HepG2 (cell line): Measurements from ENCODE around the gene CTNND2. TPM values are rescaled to one million over a fixed set of nuclear protein-coding genes. Genes with fewer than 3 reads are reported as not detected.
A peak's percentile ranks its signal among the peaks of the same experiment; 100 is the strongest.

Experiments used
- ETV5 ChIP-seq: IDR thresholded peaks from 2 replicates; pipeline ENCODE4 v1.6.1; 2018; ENCODE audit warnings: missing biosample characterization, missing genetic modification reagents, inconsistent platforms, borderline replicate concordance
- KDM5A ChIP-seq: fragments of 200-600 bp; sonication (generic); IDR thresholded peaks from 2 replicates; pipeline ENCODE4 v1.7.0; 2018; ENCODE audit warnings: antibody characterized with exemption, mild to moderate bottlenecking, low read length, borderline replicate concordance
- MEIS1 ChIP-seq: sonication (generic); formaldehyde crosslinking; IDR thresholded peaks from 2 replicates; pipeline ENCODE4 v1.9.0; 2021; ENCODE audit warnings: mild to moderate bottlenecking, missing genetic modification reagents, moderate library complexity, borderline replicate concordance
- NFIC ChIP-seq: IDR thresholded peaks from 2 replicates; pipeline ENCODE4 v1.6.1; 2012; ENCODE audit warnings: mild to moderate bottlenecking, low read length, inconsistent platforms
- SMARCC2 ChIP-seq: fragments of 450-650 bp; IDR thresholded peaks from 2 replicates; pipeline ENCODE4 v1.6.1; 2017; ENCODE audit warnings: antibody characterized with exemption, mild to moderate bottlenecking
- SP1 ChIP-seq, 2 experiments: fragments of 450-650 bp in 1 of 2; sonication (generic) in 1 of 2; formaldehyde crosslinking in 1 of 2; IDR thresholded peaks; 2 replicates each; pipeline versions ENCODE4 v1.4.0 to v1.6.1; 2016 to 2020; ENCODE audit warnings: missing genetic modification reagents in 1 of 2
- YEATS2 ChIP-seq: sonication (generic); formaldehyde crosslinking; IDR thresholded peaks from 2 replicates; pipeline ENCODE4 v1.4.0; 2020; ENCODE audit warnings: missing genetic modification reagents, borderline replicate concordance
- ZNF557 ChIP-seq: sonication (generic); formaldehyde crosslinking; IDR thresholded peaks from 2 replicates; pipeline ENCODE4 v1.4.0; 2020; ENCODE audit warnings: missing genetic modification reagents
- ZNF713 ChIP-seq: sonication (generic); formaldehyde crosslinking; IDR thresholded peaks from 2 replicates; pipeline ENCODE4 v1.4.0; 2020; ENCODE audit warnings: mild to moderate bottlenecking, missing genetic modification reagents
- ZNF766 ChIP-seq: sonication (generic); formaldehyde crosslinking; IDR thresholded peaks from 2 replicates; pipeline ENCODE4 v1.5.0; 2020; ENCODE audit warnings: missing genetic modification reagents, borderline replicate concordance
- ZSCAN25 ChIP-seq: sonication (generic); formaldehyde crosslinking; IDR thresholded peaks from 2 replicates; pipeline ENCODE4 v1.8.0; 2022; ENCODE audit warnings: mild to moderate bottlenecking, missing genetic modification reagents
- polyA plus RNA-seq, 8 experiments: library from polyadenylated mRNA; depleted of rRNA in 3 of 8; stranded (reverse) in 7 of 8; unstranded in 1 of 8; fragments of >200 nt; fragmentation: Illumina TruSeq in 4 of 8; extraction: Trizol in 4 of 8; gene quantifications; 2 replicates each; pipeline versions ENCODE4 v1.2.1 to v1.2.3, GENCODE V29; 2011 to 2016; ENCODE audit warnings: low read depth in 4 of 8, missing spikeins in 1 of 8, mixed read lengths in 1 of 8; ENCODE audit not compliant: insufficient read depth in 1 of 8
- total RNA-seq, 5 experiments: library from RNA; depleted of rRNA; stranded (reverse); fragments of >200 nt; fragmentation: Illumina TruSeq; extraction: Trizol; gene quantifications; 2 replicates each; pipeline ENCODE4 v1.2.3, GENCODE V29; 2016; ENCODE audit warnings: low read depth in 1 of 5
- TF ChIP-seq, protein P1 (sequence below): sonication (generic); formaldehyde crosslinking; IDR thresholded peaks from 2 replicates; pipeline ENCODE4 v1.4.0; 2020; ENCODE audit warnings: mild to moderate bottlenecking, missing genetic modification reagents
- TF ChIP-seq, protein P2 (sequence below): sonication (generic); formaldehyde crosslinking; IDR thresholded peaks from 2 replicates; pipeline ENCODE4 v1.8.1; 2022; ENCODE audit warnings: low read depth, mild to moderate bottlenecking, missing genetic modification reagents
- TF ChIP-seq, protein P3 (sequence below): sonication (generic); formaldehyde crosslinking; IDR thresholded peaks from 2 replicates; pipeline ENCODE4 v1.5.1; 2020; ENCODE audit warnings: mild to moderate bottlenecking, missing genetic modification reagents, moderate library complexity
- TF ChIP-seq, protein P4 (sequence below): sonication (generic); formaldehyde crosslinking; IDR thresholded peaks from 2 replicates; pipeline ENCODE4 v1.4.0; 2020; ENCODE audit warnings: mild to moderate bottlenecking, missing genetic modification reagents
- TF ChIP-seq, protein P5 (sequence below): sonication (generic); formaldehyde crosslinking; IDR thresholded peaks from 2 replicates; pipeline ENCODE4 v1.4.0; 2020; ENCODE audit warnings: missing genetic modification reagents

CTNND2 gene
- total and polyA plus RNA-seq, 2 of the 13 experiments (the other 11 are each of a cell fraction or from before 2014, with no cell fraction given), result not detected

DNA sequence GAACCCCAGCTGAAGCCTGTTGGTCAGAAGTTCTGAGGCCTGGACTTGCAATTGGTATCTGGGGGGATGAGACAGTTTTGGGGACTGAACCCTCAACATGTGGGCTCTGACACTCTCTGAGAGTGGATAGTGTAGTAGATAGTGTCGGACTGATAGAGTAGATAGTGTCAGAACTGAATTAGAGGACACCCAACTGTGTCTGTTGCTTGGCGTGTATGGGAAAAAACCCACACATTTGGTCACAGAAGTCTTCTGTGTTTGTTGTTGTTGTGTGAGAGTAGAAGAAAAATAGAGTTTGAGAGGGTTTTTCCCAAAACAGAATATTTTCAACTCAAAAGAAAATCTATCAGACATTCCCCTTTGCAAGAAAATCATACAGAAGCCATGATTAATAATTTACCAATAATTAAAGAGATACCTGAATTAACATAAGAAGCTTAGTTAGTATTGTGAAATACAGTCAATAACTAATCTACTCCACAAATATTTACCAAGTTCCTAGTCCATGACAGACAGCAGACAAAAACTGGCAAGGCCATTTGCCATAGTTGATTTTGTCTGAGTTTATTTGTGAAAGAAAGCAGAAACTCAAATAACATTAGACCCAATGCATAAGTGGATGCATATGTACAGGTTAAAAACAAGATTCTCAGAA lies 170.9 kb downstream of the CTNND2 start (continued):
- TF ChIP-seq, protein P1, sequence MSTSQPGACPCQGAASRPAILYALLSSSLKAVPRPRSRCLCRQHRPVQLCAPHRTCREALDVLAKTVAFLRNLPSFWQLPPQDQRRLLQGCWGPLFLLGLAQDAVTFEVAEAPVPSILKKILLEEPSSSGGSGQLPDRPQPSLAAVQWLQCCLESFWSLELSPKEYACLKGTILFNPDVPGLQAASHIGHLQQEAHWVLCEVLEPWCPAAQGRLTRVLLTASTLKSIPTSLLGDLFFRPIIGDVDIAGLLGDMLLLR, result no peak
- no peak for TF ChIP-seq ZNF713 (CRISPR knock-in tag)
- no peak for TF ChIP-seq SMARCC2
- TF ChIP-seq KDM5A, result no peak
- TF ChIP-seq ZSCAN25 (CRISPR knock-in tag), result no peak
- TF ChIP-seq, protein P2, sequence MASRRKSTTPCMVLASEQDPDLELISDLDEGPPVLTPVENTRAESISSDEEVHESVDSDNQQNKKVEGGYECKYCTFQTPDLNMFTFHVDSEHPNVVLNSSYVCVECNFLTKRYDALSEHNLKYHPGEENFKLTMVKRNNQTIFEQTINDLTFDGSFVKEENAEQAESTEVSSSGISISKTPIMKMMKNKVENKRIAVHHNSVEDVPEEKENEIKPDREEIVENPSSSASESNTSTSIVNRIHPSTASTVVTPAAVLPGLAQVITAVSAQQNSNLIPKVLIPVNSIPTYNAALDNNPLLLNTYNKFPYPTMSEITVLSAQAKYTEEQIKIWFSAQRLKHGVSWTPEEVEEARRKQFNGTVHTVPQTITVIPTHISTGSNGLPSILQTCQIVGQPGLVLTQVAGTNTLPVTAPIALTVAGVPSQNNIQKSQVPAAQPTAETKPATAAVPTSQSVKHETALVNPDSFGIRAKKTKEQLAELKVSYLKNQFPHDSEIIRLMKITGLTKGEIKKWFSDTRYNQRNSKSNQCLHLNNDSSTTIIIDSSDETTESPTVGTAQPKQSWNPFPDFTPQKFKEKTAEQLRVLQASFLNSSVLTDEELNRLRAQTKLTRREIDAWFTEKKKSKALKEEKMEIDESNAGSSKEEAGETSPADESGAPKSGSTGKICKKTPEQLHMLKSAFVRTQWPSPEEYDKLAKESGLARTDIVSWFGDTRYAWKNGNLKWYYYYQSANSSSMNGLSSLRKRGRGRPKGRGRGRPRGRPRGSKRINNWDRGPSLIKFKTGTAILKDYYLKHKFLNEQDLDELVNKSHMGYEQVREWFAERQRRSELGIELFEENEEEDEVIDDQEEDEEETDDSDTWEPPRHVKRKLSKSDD, result no peak
- no peak for TF ChIP-seq ZNF766
- 0 out of 2 replicates have a peak, but pooled peaks have one; percentile 38 for TF ChIP-seq NFIC
- TF ChIP-seq ZNF557 (CRISPR knock-in tag), result no peak
- TF ChIP-seq ETV5 (CRISPR knock-in tag), result no peak
- TF ChIP-seq, protein P3, sequence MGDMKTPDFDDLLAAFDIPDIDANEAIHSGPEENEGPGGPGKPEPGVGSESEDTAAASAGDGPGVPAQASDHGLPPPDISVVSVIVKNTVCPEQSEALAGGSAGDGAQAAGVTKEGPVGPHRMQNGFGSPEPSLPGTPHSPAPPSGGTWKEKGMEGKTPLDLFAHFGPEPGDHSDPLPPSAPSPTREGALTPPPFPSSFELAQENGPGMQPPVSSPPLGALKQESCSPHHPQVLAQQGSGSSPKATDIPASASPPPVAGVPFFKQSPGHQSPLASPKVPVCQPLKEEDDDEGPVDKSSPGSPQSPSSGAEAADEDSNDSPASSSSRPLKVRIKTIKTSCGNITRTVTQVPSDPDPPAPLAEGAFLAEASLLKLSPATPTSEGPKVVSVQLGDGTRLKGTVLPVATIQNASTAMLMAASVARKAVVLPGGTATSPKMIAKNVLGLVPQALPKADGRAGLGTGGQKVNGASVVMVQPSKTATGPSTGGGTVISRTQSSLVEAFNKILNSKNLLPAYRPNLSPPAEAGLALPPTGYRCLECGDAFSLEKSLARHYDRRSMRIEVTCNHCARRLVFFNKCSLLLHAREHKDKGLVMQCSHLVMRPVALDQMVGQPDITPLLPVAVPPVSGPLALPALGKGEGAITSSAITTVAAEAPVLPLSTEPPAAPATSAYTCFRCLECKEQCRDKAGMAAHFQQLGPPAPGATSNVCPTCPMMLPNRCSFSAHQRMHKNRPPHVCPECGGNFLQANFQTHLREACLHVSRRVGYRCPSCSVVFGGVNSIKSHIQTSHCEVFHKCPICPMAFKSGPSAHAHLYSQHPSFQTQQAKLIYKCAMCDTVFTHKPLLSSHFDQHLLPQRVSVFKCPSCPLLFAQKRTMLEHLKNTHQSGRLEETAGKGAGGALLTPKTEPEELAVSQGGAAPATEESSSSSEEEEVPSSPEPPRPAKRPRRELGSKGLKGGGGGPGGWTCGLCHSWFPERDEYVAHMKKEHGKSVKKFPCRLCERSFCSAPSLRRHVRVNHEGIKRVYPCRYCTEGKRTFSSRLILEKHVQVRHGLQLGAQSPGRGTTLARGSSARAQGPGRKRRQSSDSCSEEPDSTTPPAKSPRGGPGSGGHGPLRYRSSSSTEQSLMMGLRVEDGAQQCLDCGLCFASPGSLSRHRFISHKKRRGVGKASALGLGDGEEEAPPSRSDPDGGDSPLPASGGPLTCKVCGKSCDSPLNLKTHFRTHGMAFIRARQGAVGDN (CRISPR knock-in tag), result no peak
- TF ChIP-seq, protein P4, sequence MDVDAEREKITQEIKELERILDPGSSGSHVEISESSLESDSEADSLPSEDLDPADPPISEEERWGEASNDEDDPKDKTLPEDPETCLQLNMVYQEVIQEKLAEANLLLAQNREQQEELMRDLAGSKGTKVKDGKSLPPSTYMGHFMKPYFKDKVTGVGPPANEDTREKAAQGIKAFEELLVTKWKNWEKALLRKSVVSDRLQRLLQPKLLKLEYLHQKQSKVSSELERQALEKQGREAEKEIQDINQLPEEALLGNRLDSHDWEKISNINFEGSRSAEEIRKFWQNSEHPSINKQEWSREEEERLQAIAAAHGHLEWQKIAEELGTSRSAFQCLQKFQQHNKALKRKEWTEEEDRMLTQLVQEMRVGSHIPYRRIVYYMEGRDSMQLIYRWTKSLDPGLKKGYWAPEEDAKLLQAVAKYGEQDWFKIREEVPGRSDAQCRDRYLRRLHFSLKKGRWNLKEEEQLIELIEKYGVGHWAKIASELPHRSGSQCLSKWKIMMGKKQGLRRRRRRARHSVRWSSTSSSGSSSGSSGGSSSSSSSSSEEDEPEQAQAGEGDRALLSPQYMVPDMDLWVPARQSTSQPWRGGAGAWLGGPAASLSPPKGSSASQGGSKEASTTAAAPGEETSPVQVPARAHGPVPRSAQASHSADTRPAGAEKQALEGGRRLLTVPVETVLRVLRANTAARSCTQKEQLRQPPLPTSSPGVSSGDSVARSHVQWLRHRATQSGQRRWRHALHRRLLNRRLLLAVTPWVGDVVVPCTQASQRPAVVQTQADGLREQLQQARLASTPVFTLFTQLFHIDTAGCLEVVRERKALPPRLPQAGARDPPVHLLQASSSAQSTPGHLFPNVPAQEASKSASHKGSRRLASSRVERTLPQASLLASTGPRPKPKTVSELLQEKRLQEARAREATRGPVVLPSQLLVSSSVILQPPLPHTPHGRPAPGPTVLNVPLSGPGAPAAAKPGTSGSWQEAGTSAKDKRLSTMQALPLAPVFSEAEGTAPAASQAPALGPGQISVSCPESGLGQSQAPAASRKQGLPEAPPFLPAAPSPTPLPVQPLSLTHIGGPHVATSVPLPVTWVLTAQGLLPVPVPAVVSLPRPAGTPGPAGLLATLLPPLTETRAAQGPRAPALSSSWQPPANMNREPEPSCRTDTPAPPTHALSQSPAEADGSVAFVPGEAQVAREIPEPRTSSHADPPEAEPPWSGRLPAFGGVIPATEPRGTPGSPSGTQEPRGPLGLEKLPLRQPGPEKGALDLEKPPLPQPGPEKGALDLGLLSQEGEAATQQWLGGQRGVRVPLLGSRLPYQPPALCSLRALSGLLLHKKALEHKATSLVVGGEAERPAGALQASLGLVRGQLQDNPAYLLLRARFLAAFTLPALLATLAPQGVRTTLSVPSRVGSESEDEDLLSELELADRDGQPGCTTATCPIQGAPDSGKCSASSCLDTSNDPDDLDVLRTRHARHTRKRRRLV (CRISPR knock-in tag), result no peak
- no peak for TF ChIP-seq MEIS1 (CRISPR knock-in tag)
- TF ChIP-seq YEATS2 (CRISPR knock-in tag), result no peak
- no peak for TF ChIP-seq SP1 (IDR thresholded peaks at IDR 0.05)
- TF ChIP-seq SP1 (CRISPR knock-in tag; IDR thresholded peaks at IDR 0.05), result no peak
- TF ChIP-seq, protein P5, sequence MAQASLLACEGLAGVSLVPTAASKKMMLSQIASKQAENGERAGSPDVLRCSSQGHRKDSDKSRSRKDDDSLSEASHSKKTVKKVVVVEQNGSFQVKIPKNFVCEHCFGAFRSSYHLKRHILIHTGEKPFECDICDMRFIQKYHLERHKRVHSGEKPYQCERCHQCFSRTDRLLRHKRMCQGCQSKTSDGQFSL (CRISPR knock-in tag), result no peak
